NCI-H2107 (cell line): Measurements from ENCODE around the gene ZNF668.
A peak's percentile ranks its signal among the peaks of the same experiment; 100 is the strongest.
"Not testable (repeated sequence)": the region's sequence is repeated elsewhere in the genome, so short reads cannot be mapped to it uniquely, and the experiment has no call there.

ENCODE experiments used
- DNase-seq: peaks from one replicate; lab custom pipeline; 2025; lab: John Stamatoyannopoulos, UW

ZNF668 gene

DNA sequence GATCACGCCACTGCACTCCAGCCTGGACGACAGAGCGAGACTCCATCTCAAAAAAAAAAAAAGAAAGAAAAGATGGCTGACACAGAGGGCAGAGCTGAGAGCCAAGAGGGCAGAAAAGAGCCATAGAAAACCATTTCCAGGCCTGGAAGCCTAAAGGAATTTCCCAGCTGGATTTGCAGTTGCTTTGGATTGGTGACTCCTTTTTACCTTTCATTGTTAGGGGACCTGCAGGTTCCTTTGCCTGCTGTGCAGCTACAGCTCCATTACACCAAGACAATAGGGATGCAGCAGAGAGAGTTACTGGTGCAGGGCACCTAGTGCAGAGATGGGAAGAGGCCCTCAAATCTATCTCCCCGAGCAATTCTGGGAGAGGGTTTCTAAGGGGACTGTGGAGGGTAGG is 18.4 kb downstream of the ZNF668 start:
- no peak for DNase-seq

DNA sequence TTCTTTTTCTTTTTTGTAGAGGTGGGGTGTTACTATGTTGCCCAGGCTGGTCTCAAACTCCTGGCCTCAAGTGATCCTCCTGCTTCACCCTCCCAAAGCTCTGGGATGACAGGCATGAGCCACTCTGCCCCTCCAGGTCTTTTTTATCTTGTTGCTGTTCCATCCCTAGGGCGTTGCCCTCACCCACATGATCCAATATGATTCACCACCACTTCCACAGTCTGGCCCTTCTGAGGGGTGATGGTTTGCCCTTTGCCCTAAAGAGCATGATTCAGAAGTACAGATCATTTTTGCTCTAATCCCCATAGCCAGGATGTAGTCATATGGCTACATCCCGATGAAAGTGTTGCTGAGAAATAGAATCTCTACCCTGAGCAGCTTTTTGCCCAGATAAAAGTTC is 21.9 kb downstream of the ZNF668 start:
- no peak for DNase-seq

DNA sequence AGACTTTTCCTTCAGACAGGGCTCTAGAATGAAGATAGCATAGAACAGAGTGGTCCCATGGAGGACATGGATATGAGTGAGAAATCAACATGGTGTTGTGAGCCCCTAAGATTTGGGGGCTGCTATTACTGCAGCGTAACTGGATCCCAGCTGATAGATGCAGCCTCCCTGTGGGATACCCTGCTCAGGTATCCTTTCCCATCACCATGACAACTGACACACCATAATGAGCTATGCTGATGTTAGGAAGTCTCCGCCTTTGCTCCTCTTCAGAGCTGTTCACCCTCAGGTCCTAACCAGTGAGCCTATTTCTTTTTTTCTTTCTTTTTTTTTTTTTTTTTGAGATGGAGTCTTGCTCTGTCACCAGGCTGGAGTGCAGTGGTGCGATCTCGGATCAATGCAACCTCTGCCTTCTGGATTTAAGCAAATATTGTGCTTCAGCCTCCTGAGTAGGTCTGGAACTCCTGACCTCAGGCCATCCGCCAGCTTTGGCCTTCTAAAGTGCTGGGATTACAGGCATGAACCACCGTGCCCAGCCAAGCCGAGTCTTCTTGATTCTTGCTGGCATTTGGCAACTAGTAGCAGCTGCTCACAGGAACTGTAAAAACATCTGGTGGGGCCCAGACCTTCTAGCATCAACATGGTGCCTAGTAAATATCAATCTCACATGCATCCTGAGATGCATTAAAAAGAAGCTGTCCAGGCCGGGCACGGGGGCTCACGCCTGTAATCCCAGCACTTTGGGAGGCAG is 23.6 kb downstream of the ZNF668 start:
- no peak for DNase-seq

DNA sequence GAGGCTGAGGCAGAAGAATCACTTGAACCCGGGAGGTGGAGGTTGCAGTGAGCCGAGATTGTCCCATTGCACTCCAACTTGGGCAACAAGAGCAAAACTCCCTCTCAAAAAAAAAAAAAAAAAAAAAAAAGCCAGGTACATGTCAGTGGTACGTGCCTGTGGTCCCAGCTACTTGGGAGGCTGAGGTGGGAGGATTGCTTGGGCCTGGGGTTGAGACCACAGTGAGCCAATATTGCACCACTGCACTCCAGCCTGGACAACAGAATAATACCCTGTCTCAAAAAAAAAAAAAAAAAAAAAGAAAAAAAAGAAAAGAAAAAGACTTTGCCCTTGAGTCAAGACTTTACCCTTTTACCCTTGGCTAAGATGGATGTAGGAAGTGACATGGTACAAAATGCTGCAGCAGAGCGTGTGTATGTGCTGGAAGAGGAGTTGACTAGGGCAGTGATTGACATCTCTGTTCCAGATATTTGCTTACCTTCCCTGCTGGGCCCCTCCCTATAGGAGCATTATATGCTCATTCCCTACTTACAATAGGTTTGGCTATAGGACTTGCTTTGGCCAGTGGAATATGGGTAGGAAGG is 30.1 kb downstream of the ZNF668 start:
- DNase-seq = no peak

DNA sequence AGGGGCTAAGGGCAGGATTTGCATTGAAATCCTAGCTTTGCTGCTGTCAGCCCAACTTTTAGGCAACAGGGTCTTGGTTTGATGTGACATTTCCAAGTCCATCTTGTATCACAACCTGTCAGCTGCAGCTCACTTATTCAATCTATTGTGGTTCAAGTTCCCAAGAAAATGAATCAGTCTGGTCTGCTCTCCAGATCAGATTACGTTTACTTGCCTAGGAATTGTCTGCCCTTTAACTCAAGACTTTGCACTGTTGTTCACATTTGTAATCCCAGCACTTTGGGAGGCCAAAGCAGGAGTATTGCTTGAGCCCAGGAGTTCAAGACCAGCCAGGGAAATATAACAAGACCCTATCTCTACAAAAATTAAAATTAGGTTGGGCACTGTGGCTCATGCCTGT is 30.7 kb downstream of the ZNF668 start:
- DNase-seq = no peak

DNA sequence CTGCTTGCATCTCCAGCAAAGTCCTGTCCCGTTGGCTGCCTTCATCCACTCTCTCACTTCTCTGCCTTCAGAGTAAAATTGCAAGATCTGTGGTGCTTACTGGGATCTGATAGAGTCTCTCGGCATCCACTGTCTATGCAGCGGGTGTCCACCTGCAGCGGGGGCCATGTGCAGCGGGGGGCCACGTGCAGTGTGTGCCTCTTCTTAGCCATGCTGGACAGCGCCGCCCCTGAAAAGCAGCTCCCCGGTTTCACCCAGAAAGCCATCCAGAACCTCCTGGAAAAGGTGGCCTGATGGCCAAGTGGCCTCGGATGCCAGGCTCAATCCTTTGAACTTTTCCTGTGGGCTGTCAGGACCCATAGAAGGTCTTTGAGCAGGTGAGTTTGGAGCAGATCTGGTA is 31.2 kb downstream of the ZNF668 start:
- no peak for DNase-seq

DNA sequence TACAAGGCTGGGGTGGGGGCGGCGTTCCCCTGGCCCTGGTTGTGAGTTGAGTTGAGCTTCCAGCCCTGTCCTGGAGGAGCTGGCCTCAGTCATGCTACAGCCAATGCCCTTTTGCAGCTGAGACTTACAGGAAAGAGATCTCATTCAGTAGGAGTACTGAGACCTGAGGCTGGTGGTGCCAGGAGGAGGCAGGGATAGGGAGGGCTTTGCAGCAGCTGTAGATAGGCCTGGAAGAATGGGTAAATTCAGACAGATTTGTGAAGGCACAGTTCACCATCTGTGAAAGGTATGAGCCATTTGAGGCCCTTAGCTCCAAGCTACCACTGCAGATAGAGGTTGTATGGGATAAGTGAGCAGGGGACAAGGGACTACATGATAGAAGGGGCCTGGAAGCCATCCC is 35.0 kb downstream of the ZNF668 start:
- DNase-seq = no peak

DNA sequence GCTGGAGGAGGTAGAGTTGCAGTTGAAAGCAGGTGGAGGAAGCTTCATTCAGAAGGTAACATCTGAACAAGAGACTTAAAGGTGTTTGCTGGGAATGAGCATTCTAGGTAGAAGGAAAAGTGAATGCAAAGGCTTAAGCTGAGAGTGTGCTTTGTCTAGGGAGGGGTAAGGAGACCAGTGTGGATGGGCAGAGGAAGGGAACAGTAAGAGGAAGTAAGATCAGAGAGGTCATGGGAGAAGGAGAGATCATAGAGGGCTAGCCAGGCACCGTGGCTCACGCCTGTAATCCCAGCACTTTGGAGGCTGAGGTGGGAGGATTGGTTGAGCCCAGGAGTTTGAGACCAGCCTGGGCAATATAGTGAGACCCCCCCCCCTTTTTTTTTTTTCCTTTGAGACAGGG is 37.3 kb downstream of the ZNF668 start:
- no peak for DNase-seq

DNA sequence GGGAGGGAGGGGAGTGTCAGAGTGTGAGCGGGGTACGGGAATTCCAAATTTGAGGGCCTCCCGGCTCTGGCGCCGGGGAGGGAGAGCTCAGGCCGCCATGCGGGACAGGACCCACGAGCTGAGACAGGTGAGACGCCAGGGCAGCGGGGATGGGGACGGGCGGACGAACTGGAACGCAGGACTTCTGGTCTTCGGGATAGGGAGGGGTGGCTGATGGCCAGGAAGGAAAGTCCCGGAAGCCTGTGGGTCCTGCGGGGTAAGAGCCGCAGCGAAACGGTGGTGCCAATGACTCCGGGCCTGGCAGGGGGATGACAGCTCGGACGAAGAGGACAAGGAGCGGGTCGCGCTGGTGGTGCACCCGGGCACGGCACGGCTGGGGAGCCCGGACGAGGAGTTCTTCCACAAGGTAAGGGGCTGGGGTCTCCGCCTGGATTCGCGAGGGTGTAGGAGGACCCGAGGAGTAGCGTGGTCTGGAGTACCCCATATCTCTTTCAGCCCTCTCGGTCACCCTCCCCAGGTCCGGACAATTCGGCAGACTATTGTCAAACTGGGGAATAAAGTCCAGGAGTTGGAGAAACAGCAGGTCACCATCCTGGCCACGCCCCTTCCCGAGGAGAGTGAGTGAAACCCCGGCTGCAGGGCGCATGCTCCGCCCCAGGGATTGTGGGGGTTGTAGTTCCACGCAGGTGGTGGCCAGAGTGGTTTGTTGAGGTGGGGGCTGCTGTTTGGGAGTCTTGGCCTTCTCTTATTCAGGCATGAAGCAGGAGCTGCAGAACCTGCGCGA is 40.1 kb downstream of the ZNF668 start:
- DNase-seq = peak; percentile 17

DNA sequence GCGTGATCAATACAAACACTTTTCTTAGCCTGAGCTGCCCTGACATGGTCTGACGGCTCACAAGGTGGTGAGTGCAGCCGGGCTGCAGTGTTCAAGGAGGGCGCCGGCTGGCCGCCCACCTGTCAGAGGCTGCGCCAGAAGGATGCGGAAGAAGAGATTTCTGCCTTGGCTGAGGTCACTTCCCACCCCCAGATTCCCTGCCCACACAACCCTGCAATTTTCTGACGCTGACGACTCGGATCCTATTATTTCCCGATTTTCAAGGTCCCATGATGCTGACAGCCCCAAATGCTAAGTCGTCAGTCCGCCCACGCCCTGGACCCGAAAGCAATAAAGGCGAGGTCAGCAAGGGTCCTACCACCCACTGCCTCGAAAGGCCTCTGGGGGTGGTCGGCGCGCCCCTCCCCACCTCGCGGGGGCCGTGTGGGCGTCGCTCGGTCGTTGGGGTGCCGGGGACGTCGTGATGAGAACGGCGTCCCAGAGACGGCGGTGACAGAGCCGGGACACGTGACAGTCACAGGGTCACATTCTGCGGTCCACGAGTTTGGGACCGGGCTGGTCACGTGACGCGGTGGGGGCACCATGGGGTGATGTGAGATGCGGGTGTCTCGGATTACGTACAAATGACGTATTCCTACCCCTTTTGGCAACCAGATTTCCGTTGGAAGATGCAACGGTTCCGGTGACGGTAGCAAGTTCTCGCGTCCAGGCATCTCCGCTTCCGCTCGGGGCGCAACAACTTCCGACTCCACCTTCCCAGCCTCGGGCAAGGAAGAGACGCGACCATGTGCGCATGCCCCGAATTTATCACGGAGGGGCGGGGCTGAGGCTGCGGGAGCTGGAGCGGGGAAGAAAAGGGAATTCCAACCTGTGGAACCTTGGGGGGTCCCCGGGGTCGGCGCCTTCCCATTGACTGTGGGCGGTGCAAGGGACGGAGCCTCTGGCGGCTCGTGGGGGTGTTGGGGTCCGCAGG is 41.0 kb downstream of the ZNF668 start, which contains the start of gene STX4:
STX4 (plus strand) TSS at position 823 of the 973 bp plus-strand sequence. CDS start 248 bp downstream, outside the sequence.
- peak; percentile 94 for DNase-seq

DNA sequence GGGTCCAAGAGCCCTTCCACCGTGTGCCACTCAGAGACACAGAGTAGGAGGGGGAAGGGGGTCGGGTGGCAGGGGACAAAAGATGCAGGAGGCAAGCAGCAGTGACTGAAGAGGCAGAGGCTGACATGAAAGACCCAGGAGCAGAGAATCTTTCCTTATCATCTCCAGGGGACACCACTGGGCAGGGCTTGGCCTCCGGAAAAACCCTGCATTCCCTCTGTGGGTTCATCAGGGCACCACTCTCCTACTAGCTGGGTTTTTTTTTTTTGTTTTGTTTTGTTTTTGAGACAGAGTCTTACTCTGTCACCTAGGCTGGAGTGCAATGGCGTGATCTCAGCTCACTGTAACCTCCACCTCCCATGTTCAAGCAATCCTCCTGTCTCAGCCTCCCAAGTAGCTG is 42.8 kb downstream of the ZNF668 start:
- DNase-seq = no peak

DNA sequence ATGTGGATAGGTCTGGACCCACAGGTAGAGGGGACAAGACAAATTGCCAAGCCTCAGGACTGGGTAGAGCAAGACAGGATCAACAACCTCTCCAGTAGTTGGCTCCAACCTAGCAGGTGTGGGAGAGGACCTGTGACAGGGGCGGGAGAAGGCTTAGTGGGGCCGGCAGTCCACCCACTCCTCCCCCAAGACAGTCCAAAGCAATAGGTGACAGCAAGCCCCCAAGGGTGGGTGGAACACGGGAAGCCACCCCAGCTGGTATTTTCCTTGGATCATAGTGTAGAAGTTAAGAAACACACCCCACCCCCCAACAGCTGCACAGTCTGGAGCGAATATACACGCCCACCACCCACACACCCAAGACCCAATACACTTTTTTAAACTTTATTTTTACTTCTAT is 44.8 kb downstream of the ZNF668 start:
- no peak for DNase-seq

DNA sequence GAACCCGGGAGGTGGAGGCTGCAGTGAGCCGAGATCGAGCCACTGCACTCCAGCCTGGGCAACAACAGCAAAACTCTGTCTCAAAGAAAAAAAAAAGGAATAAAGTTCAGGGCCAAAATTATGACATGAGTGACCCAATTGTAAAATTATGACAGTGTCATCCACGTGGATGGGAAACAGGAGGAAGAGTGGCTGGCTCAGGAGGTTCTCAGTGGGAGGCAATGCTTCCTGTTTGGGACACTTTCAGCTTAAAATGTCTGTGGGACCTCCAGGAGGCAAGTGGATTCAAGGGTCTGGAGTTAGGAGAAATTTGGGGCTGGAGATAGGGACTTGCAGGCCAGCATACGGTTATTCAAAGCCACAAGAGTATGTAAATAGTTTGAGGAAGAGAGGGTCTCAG is 48.7 kb downstream of the ZNF668 start:
- DNase-seq = no peak

DNA sequence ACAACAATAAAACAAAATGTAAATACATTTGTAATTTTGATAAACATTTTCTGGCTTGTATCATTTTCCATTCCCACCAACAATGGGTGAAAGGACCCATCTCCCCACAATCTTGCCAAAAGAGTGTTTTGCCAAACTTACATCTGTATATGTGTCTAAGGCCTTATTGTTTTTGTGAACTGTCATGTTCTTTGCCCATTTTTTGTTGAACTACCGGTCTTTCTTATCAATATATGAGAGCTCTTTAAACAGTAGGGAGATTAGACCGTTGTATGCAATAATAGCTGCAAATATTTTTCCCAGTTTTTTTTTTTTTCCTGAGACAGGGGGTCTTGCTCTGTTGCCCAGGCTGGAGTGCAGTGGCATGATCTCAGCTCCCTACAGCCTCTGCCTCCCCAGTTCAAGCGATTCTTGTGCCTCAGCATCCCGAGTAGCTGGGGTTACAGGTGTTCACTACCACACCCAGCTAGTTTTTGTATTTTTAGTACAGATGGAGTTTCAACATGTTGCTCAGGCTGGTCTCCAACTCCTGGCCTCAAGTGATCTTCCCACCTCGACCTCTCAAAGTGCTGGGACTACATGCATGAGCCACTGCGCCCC is 50.3 kb downstream of the ZNF668 start:
- DNase-seq = no peak

DNA sequence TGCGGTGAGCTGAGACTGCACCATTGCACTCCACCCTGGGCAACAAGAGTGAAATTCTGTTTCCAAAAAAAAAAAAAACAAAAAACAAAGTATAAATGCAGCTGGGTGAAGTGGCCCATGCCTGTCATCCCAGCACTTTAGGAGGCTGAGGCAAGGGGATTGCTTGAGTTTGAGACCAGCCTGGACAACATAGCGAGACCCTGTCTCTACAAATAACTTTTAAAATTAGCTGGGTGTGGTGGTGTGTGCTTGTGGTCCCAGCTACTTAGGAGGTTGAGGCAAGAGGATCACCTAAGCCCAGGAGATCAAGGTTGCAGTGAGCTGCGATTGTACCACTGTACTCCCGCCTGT is 50.8 kb downstream of the ZNF668 start:
- no peak for DNase-seq

DNA sequence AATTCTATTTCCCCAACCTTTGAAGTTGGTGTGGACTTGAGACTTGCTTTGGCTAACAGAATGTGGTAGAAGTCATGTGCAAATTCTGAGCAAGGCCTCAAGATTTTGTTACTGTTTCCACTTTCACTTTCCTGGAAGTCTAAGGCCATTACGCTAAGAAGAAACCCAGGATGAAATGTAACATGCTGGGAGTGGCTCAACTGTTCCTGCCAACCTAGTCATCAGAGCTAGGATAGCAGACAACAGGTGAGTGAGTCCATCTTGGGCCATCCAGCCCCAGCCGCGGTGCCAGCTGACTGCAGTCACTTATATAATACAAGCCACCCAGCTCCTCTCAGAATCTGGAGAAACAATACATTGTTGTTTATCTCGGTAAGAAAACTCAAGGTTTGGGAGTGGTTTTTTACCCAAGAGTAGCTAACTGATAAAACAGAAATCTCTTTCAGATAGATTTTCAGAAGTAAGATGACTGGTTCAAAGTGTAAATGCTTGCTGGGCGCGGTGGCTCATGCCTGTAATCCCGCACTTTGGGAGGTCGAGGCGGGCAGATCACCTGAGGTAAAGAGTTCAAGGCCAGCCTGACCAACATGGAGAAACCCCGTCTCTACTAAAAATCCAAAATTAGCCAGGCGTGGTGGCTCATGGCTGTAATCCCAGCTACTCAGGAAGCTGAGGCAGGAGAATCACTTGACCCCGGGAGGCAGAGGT is 51.3 kb downstream of the ZNF668 start:
- no peak for DNase-seq

DNA sequence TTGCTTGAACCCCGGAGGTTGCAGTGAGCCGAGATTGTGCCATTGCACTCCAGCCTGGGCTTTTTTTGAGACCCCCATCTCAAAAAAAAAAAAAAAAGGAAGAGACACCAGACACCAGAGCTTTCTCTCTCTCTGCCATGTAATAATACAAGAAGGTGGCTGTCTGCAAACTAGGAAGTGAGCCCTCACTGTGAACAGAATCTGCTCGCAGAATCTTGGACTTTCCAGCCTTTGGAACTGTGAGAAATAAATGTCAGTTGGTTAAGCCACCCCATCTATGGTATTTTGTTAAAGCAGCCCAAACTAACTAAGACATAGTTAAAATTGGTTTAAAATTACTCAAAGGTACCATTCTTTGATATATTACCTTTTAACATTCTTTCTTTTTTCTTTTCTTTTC is 53.5 kb downstream of the ZNF668 start:
- DNase-seq = no peak

DNA sequence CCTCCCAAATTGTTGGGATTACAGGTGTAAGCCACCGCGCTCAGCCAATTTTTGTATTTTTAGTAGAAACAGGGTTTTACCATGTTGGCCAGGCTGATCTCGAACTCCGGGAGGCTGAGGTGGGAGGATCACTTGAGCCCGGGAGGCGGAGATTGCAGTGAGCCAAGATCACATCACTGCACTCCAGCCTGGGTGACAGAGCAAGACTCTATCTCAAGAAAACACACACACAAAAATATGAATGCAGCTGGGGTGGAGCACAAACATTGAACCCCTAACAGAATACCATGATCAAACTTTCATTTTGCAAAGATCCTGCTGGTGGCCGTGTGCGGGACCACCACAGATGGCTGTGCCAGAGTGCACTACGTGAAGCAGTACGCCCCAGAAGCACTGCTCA is 56.3 kb downstream of the ZNF668 start:
- DNase-seq = not testable (repeated sequence)

DNA sequence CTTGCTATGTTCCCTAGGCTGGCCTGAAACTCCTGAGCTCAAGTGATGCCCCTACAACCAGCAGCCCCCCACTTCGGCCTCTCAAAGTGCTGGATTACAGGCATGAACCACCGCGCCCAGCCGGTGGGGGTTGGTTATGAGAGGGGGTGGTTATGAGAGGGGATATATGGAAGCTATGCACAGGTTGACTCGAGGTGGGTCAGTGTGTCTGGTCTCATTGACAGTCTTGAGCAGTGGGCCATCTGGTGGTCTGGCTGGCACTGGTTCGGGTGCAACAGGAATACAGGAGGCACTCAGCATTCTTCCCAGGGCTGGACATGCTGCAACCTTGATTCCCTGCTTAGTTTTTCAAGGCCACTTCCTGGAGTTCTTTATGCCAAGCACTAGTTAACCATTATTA is 58.0 kb downstream of the ZNF668 start:
- DNase-seq = no peak

DNA sequence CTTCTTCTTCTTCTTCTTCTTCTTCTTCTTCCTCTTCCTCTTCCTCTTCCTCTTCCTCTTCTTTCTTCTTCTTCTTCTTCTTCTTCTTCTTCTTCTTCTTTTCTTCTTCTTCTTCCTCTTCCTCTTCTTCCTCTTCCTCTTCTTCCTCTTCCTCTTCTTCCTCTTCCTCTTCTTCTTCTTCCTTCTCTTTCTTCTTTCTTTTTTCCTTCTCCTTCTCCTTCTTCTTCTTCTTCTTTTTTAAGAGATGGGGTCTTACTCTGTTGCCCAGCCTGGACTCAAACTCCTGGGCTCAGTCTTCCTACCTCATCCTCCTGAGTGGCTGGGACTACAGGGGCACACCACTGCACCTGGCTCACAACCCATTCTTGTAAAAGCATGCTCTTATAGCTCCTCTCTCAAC is 60.7 kb downstream of the ZNF668 start:
- not testable (repeated sequence) for DNase-seq

DNA sequence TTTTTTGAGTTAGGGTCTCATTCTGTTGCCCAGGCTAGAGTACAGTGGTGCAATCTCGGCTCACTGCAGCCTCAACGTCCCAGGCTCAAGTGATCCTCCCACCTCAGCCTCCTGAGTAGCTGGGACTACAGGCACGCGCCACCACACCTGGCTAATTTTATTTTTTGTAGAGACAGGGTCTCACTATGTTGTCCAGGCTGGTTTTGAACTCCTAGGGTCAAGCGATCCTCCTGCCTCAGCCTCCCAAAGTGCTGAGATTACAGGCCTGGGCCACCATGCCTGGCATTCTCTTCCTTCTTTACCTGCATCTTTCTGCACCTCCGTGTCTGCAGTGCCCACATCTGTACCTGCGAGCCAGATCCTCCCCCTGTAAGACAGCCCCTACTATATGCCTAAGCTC is 62.2 kb downstream of the ZNF668 start:
- DNase-seq = not testable (repeated sequence)
